MM.1S (cell line): Measurements from ENCODE around the gene HS6ST3.
A peak's percentile ranks its signal among the peaks of the same experiment; 100 is the strongest.

Experiments used
- DNase-seq: peaks from one replicate; pipeline ENCODE4 v3.0.0-alpha.2; 2015
- H2AFZ ChIP-seq: fragments of 300-600 bp; sonication (generic); 2 replicates; pipeline ENCODE4 v1.6.0; 2016; ENCODE audit warnings: antibody characterized with exemption, low read length
- H3F3A ChIP-seq: fragments of 300-600 bp; sonication (generic); 2 replicates; pipeline ENCODE4 v1.6.1; 2016; ENCODE audit warnings: mild to moderate bottlenecking, antibody characterized with exemption, low read length, moderate library complexity, mixed read lengths; ENCODE audit not compliant: insufficient read depth
- H3K27ac ChIP-seq: fragments of 300-600 bp; sonication (generic); 2 replicates; pipeline ENCODE4 v1.5.1; 2016; ENCODE audit warnings: mild to moderate bottlenecking, low read length
- H3K27me3 ChIP-seq: fragments of 300-600 bp; sonication (generic); replicated peaks from 2 replicates; pipeline ENCODE4 v1.6.0; 2016; ENCODE audit warnings: low read length; ENCODE audit not compliant: insufficient read depth
- H3K36me3 ChIP-seq: fragments of 300-600 bp; sonication (generic); replicated peaks from 2 replicates; pipeline ENCODE4 v1.6.1; 2016; ENCODE audit warnings: mild to moderate bottlenecking, low read length, mixed read lengths; ENCODE audit not compliant: insufficient read depth
- H3K4me1 ChIP-seq: fragments of 300-600 bp; sonication (generic); 2 replicates; pipeline ENCODE4 v1.6.1; 2016; ENCODE audit warnings: low read length, mixed read lengths
- H3K4me2 ChIP-seq: fragments of 300-600 bp; sonication (generic); 2 replicates; pipeline ENCODE4 v1.6.0; 2016; ENCODE audit warnings: low read depth, low read length
- H3K4me3 ChIP-seq: fragments of 300-600 bp; sonication (generic); 2 replicates; pipeline ENCODE4 v1.5.1; 2016; ENCODE audit warnings: low read length, mixed read lengths
- H3K79me2 ChIP-seq: fragments of 300-600 bp; sonication (generic); 2 replicates; pipeline ENCODE4 v1.6.1; 2016; ENCODE audit warnings: mixed run types, low read length, mixed read lengths
- H3K9ac ChIP-seq: fragments of 300-600 bp; sonication (generic); 2 replicates; pipeline ENCODE4 v1.6.1; 2016; ENCODE audit warnings: low read length, mixed read lengths
- H3K9me2 ChIP-seq: fragments of 300-600 bp; sonication (generic); replicated peaks from 2 replicates; pipeline ENCODE4 v1.6.1; 2016; ENCODE audit warnings: mild to moderate bottlenecking, low read length, mixed read lengths; ENCODE audit not compliant: insufficient read depth
- H3K9me3 ChIP-seq: fragments of 300-600 bp; sonication (generic); replicated peaks from 2 replicates; pipeline ENCODE4 v1.6.1; 2016; ENCODE audit warnings: mild to moderate bottlenecking, low read length, mixed read lengths; ENCODE audit not compliant: insufficient read depth
- H4K20me1 ChIP-seq: fragments of 300-600 bp; sonication (generic); 2 replicates; pipeline ENCODE4 v1.6.1; 2016; ENCODE audit warnings: mild to moderate bottlenecking, low read length, moderate library complexity, mixed read lengths; ENCODE audit not compliant: insufficient read depth
- CTCF ChIP-seq: fragments of 300-600 bp; sonication (generic); IDR thresholded peaks from 2 replicates; pipeline ENCODE4 v1.5.1; 2016; ENCODE audit warnings: antibody characterized with exemption, low read length, mixed read lengths
- EZH2 ChIP-seq: fragments of 300-600 bp; sonication (generic); optimal IDR thresholded peaks from 2 replicates; pipeline ENCODE3; 2017; ENCODE audit warnings: low read depth, mild to moderate bottlenecking, antibody characterized with exemption, low read length, mixed read lengths
- EZH2phosphoT487 ChIP-seq: fragments of 300-600 bp; sonication (generic); IDR thresholded peaks from 2 replicates; pipeline ENCODE4 v1.6.1; 2018; ENCODE audit warnings: antibody characterized with exemption, low read length

The HS6ST3 gene

GRCh38 chr13:96819375-96819774 is 729.5 kb downstream of the HS6ST3 start:
- Histone ChIP-seq H3K27ac (no peak overlapping the region), H4K20me1 (no peaks in the 10 kb centered on the region), H3K27me3 (no peaks in the 10 kb centered on the region), H3K9ac (no peak overlapping the region), H3K4me3 (no peak overlapping the region), H3F3A (no peaks in the 10 kb centered on the region), H3K36me3 (no peaks in the 10 kb centered on the region), H3K79me2 (no peaks in the 10 kb centered on the region), H3K4me1 (no peaks in the 10 kb centered on the region), H3K4me2 (no peak overlapping the region), H3K9me2 (no peaks in the 10 kb centered on the region), H2AFZ (no peak overlapping the region), H3K9me3 (no peaks in the 10 kb centered on the region)
- no peak for DNase-seq
- TF ChIP-seq EZH2phosphoT487 (no peak), CTCF (no peak), EZH2 (no peak)

- Histone ChIP-seq H3K4me2 (no peak overlapping the region), H3K79me2 (no peaks in the 10 kb centered on the region), H3K9me3 (no peaks in the 10 kb centered on the region), H3K9ac (no peak overlapping the region), H3K27ac (no peak overlapping the region), H4K20me1 (no peaks in the 10 kb centered on the region), H3K4me3 (no peak overlapping the region), H3K27me3 (no peaks in the 10 kb centered on the region), H3F3A (no peaks in the 10 kb centered on the region), H3K36me3 (no peaks in the 10 kb centered on the region), H3K9me2 (no peaks in the 10 kb centered on the region), H2AFZ (no peak overlapping the region), H3K4me1 (no peaks in the 10 kb centered on the region)
- TF ChIP-seq EZH2, result no peak
- no peak for TF ChIP-seq CTCF
- TF ChIP-seq EZH2phosphoT487, result no peak
- DNase-seq, result no peak
Measured at GRCh38 chr13:96821381-96821780, 731.5 kb downstream of the HS6ST3 start.

- H3K9me3 ChIP-seq, result no peaks in the 10 kb centered on the region
- H3K4me3 ChIP-seq, result no peak overlapping the region
- no peak for TF ChIP-seq EZH2
- no peak for TF ChIP-seq CTCF
- TF ChIP-seq EZH2phosphoT487, result no peak
- H3K79me2 ChIP-seq, result no peaks in the 10 kb centered on the region
- no peaks in the 10 kb centered on the region for H3K9me2 ChIP-seq
- H3K4me2 ChIP-seq, result peak overlapping the region; percentile 38; the same call in 1 of the 2 replicates
- no peak for DNase-seq
- peak overlapping the region; percentile 54 for H2AFZ ChIP-seq
- H3K4me1 ChIP-seq, result no peaks in the 10 kb centered on the region
- H3K27me3 ChIP-seq, result no peaks in the 10 kb centered on the region
- H3F3A ChIP-seq, result no peaks in the 10 kb centered on the region
- H3K9ac ChIP-seq, result no peak overlapping the region
- H3K36me3 ChIP-seq, result no peaks in the 10 kb centered on the region
- no peaks in the 10 kb centered on the region for H4K20me1 ChIP-seq
- no peak overlapping the region for H3K27ac ChIP-seq
Measured at GRCh38 chr13:96821971-96822370, 732.1 kb downstream of the HS6ST3 start.

GRCh38 chr13:96822895-96823294 is 733.0 kb downstream of the HS6ST3 start:
- Histone ChIP-seq H3K9me2 (no peaks in the 10 kb centered on the region), H3K27ac (no peak overlapping the region), H3K27me3 (no peaks in the 10 kb centered on the region), H4K20me1 (no peaks in the 10 kb centered on the region), H3K4me1 (no peaks in the 10 kb centered on the region), H3K4me3 (no peak overlapping the region), H3K79me2 (no peaks in the 10 kb centered on the region), H3K36me3 (no peaks in the 10 kb centered on the region), H3K9ac (no peak overlapping the region), H2AFZ (peak overlapping the region; percentile 54), H3F3A (no peaks in the 10 kb centered on the region), H3K9me3 (no peaks in the 10 kb centered on the region), H3K4me2 (peak overlapping the region; percentile 38; the same call in 1 of the 2 replicates)
- TF ChIP-seq CTCF, result peak; percentile 61
- no peak for TF ChIP-seq EZH2phosphoT487
- DNase-seq, result peak; percentile 53
